Inferior parietal cortex (tissue), 1 donor: ENCODE data around the gene CEMIP.

ENCODE experiments used
- DNase-seq: peaks from one replicate; pipeline ENCODE4 v3.0.0-alpha.2; 2016; ENCODE audit errors: extremely low spot score

Gene CEMIP

DNA sequence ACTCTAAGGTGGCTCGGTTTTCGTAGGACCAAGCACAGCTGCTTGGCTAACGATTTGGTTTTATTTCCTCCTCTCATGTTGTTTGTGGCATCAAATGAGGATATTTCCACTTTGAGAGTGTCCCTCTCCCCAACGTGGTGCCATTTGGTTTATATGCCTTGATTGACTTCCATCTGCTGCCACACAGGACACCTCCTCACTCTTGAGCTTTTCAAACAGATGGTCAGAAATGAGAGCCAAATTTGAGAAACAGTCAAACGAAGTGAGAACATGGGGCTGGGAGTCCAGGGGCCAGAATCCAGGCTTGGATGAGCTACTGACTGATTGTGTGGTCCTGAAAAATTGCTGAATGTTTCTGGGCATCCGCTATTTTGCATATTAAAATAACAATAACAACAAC lies 43.5 kb downstream of the CEMIP start:
- DNase-seq = peak; percentile 64

DNA sequence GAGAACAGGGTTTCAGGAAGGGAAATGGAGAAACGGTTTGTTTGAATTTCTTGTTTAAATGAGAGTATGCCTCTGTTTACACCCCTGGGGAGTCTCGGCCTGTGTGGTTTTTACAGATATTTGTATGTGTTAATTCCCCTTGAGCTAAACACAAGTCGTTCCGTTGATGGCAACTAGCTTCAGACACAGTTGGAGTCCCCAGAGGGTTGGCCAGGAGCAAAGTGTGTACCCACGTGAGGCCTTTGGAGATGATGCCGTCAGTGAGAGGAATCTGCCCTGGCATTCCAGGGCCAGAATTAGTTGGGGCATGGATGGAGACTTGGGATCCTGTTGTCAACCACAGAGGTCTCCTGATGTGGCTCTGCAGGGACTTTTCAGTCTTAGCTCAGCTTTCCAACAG lies 44.0 kb downstream of the CEMIP start:
- DNase-seq = no peak

DNA sequence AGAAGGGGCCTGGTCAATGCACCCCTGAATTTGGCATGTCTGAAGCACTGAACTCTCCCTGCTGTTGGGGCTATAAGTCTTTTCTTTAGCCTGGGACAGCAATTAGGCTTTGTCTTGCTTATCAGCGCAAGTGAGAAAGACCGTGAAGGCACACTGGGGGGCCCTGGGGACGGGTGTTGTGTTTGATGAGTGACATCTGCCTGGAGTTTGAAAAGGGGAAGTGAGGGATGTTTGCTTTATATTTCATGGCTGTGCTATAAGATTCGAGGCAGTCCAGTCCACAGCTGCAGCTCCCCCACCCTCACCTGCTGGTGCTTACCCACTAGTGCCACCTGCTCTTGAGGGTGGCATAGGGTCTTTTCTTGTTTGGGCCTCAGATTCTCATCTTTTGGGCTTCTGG lies 44.8 kb downstream of the CEMIP start:
- no peak for DNase-seq

DNA sequence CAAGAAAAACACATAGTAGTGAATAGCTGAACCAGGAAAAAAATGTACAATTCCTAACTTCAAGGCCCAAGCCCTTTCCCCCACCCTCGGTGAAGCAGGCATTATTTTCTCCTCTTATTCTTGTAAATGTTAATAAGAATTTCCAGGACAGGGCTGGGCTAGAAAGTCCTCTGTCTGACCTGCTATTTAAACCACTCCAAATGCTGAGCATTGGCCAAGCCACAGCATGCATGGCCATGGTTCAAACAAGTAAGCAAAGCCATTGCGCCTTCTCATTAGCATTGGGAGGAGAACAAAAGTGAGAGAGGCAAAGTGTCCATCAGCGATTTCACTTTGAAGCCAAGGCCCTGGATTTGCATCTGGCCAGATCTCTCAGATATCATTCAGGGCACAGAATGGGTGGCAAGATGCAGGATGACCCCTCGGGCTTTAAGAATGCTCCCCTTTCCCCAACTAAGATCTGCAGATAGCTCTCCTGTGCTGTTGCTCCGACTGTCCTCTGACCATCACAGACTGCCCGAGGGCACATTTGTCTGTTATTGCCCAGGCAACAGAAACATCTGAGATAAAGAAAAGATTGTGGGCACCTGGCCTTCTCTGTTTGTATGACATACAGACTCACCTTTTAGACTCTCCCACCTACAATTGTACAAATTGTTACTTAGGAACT lies 46.3 kb downstream of the CEMIP start:
- DNase-seq = no peak

DNA sequence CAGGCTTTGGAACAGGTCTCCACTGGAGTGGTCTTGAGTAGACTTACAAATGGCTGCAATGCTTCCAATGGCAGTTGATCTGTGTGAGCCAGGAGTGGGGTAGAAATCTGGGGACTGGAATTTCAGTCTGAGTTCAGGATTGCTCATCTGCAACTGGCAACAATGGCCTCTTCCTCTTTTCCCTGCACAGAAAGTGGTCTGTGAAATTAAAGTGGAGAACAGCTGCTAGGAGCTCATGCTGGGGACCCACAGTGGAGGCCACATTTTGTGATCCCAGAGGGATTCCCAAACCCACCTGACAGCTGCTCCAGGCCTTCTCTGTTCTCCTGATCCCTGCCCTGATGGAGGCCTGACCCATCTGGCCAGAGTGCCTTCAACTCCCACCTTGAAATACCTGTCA lies 49.6 kb downstream of the CEMIP start:
- DNase-seq = no peak

DNA sequence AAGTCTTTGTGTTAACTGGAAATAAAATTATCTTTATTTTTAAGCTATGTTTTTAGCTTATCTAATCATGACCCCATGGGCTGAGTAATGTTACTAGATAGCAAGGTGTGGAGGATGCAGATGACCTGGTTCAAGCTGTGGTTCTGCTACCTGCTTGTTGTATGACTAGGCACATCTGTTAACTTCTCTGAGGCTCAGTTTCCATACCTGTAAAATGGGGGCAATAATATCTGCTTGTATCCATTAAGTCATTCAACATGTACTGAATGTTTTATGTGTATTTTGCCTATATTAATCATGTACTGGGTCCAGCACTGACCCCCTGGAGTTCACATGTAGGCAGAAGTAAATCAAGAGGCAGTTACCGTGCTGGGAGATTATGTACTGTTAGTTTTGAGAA lies 51.5 kb downstream of the CEMIP start:
- DNase-seq = no peak

DNA sequence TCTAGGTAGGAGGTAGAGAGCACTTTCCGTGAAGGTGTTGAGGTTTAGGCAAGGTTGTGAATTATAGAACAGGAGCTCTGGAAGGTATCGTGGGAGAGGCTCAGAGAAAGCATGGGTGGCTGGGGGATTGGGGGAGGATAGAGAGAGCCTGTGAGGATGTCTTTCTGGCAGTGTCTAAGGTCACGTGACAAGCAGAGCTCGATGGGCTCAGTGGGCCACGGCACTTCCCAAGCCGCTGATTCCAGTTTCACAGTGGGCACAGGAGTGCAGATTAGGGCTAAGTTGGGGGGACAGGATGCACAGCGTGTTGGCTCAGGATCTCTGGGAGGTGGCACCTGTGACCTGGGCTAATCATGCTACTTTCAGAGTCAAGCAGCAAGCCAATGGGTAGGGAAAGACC lies 52.0 kb downstream of the CEMIP start:
- DNase-seq = no peak

DNA sequence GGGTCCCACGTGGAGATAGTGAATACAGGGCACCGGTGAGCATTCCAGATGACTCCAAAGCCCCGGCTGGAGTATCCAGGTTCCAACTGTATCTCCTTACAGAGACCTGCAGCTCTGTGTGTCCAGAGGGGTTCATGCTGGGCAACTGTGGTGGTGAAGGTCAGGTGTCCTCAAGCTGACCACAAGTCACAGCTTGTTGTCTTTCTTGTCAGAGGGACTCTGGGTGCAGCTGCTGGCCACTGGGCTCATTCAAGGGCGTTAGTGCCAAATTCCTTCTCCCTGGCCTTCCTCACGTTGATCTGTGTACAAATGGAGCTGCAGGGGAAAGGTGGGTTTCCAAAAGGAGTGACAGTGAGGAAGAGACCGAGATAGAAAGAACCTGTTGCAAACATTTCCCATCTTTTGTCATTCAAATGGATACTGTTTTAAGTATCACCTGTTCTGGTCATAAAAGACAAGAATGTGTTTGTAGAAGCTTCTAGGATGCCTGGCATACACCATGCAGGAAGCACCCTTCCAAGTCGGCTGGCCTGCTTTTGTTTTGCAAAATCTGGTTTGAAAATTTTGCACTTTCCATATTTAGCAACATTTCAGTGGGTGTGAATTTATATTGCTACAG lies 52.5 kb downstream of the CEMIP start:
- DNase-seq = no peak

DNA sequence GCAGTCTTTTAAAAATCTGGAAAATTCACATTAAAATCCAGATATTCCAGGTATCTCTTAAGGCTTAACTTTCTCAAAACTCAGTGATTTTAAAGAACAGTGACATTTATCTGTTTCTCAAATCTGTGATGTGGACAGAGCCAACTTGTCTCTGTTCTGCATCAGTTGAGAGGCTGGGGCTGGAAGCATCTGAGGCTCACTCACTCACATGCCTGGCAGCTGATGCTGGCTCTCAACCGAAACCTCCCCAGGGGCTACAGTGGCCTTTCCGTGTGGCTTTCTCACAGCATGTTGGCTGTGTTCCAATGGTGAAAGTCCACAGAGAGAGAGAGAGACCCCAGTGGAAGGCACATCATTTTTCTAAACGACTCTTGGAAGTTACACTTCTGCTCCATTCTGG lies 53.5 kb downstream of the CEMIP start:
- DNase-seq = no peak

DNA sequence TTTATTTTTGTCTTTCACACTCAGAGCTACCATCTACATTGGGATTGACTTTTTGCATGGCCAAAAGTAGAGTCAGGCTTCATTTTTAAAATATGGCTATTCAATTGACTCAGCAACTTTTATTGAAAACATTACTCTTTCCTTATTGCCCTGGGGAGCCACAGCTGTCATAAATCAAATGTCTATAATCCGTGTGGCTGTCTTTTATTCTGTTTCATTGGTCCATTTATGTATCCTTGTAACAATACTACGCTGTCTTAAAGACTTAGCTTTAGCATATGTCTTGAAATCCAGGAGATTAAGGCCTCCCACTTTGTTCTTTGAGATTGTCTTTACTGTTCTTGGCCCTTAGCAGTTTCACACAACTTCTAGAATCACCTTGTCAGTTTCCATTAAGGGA lies 55.2 kb downstream of the CEMIP start:
- DNase-seq = no peak

DNA sequence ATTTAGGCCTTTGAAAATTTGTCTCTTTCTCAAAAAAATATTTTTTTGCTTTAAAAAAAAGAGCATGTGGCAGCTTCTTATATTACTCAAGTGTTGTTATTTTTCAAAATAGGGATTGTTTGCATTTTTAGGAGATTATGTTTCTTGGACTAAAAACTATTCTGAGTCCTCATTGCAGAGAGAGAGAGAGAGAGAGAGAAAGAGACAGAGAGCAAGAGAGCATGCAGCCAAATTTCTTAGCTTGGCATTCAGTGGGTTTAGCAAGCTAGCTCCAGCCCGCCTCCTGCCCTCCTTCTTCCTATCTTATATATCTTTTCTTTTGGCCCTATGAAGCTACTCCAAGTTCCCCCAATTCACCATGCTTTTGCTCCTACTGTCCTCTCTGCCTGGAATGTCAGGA lies 55.7 kb downstream of the CEMIP start:
- no peak for DNase-seq

DNA sequence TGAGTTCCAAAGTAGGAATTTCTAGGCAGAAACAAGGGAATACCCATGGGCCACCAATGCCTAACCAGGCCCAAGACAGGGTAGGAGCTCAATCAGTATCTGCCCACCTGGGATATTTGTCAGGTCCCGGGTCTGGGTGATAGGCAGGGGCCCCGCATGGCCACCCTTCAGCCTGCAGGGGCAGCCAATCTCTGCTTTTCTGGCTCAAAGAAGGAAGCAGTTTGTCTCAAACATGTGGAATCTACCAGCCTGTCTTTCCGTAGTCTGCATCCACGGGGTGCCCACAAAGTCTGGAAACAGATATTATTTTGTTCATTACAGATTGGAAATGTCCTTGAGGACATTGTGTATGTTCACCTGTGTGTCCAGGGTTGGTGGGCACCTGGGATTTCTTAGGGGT lies 56.2 kb downstream of the CEMIP start:
- no peak for DNase-seq

DNA sequence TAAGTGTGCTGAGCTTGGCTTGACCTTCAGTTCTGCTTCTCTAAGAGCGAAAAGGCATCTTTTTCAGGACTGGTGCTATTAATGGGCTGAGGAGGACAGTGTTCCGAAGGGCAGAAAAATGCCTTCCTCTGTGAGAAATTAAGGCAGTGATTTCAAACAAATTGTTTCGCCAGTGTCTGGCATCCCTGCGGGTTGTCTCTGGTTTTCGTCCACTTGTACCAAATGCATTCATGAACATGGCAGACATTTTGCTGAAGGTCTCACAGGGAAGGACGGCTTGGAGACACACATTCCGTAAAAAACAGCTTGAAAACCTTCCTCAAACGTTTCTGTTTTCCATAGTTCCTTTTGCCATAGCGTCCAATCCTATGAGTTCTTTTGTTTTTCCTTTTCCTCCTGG lies 57.1 kb downstream of the CEMIP start:
- no peak for DNase-seq

DNA sequence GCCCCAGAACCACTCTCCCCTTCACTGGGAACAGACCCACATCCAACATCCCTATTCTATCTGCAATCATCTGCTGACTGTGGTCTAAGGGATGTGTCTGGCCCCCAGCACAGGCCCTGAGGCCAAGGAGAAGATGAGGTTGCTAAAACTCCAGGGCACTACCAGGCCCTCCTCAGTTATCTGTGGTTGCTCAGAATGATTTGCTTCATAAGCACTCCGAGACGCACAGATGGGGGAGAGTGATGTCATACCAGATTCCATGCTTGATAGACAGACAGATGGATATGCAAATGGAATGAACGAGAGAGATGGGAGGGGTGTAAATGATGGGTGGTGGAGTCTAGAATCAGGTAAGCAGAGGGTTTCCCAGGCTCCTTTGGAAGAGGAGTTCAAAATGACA lies 57.8 kb downstream of the CEMIP start:
- DNase-seq = no peak

DNA sequence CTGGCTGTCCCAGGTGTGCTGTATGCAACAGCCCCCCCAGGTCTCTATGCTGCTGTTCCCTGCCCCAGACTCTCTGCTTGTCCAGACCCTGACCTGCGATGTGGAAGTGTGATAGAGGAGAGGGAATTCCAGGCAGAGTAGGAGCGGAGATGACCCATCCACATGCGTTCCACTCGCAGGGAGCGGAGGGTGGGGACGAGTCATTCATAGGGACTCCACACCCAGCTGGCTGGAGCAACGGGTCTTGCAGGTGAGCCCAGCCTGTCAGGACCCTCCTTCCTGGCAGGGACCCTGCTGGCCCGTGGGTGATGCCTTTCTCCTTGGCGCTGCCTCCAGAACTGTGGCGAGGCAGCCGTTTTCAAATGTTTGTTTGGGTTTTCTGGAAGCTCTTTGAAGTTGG lies 58.8 kb downstream of the CEMIP start:
- DNase-seq = no peak

DNA sequence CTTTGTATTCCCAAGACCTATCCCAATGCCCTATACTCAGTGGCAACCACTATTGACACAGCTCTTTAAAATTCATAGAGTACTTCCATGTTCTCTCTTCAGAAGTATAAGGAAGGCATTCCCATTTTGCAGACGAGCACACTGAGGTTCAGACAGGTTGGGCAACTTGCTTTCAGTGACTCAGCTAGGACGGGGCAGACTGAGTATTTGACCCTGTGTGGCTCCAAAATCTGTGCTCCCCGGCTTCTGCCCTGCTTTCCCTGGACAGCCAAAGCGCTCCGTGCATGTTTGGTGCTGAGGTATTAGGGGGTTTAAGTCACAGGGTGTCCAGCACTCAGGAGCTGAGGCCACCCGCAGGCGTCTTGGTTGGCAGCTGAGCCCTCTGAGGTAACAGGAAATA lies 59.5 kb downstream of the CEMIP start:
- DNase-seq = no peak

DNA sequence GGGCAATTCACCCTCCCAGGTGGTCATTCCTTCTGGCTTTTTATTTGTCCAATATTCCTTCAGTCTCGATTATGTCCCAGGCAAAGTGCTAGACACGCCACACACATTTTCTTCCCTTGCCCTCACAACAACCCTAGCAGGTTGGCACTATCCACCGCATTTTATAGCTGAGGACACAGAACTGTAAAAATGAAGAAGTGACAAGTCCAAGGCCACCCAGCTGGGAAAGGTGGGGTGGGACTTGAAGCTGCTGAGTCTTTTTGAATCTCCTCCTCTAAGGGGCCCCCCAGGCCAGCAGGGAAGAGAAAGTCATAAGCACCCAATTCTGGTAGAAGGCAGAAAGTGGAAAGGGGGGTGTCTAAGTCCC lies 60.6 kb downstream of the CEMIP start:
- DNase-seq = no peak

DNA sequence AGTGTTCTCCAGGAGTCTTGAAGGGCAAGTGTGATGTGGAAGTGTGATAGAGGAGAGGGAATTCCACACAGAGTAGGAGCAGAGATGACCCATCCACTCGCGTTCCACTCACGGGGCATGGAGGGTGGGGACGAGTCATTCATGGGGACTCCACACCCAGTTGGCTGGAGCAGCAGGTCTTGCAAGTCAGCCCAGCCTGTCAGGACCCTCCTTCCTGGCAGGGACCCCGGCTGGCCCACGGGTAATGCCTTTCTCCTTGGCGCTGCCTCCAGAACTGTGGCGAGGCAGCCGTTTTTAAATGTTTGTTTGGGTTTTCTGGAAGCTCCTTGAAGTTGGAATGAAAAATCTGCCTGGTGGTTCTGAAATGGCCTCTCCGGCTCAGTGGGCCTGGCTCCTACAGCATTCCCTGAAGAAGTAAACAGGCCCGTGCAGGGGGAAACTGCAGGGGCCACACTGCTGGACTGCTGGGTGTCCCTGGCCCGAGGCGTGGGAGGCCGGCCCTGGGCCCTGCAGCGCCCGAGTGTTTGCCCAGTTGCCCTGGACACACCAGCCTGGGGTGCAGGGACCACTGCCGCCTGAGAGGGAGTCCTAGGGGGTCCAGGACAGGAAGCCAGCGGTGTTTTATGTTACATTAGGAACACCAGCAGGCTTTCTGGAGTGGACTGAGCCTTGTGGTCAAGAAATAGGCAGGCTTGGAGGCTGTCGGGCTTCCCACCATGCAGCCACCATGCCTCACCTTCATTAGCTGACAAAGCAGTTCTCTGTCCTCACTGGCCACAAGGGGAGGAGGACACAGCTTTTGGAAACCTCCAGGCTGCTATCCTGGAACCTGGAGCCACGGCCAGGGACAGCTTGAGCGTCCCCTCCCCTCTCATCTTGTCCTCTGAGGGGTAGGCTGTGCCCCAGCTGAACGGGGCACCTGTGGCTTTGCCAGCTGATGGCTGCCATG lies 61.3 kb downstream of the CEMIP start:
- DNase-seq = no peak

DNA sequence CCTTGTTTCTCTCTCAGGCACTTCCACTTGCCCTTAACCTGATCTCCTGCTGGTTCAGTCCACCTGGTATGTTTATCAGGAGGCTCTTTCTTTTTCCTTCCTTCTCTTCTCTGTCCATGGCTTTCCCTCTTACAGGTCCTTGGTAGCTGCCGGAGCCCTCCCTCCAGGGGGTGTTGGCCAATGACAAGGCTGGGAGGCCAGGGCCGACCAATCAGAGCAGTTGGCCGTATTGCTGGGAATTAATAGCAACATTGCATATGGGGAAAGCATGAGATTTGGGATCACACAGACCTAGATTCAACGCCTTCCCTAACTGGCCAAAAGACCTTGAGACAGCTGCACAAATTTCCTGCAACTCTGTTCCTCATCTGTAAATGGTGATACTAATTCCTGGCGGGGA lies 62.4 kb downstream of the CEMIP start:
- no peak for DNase-seq

DNA sequence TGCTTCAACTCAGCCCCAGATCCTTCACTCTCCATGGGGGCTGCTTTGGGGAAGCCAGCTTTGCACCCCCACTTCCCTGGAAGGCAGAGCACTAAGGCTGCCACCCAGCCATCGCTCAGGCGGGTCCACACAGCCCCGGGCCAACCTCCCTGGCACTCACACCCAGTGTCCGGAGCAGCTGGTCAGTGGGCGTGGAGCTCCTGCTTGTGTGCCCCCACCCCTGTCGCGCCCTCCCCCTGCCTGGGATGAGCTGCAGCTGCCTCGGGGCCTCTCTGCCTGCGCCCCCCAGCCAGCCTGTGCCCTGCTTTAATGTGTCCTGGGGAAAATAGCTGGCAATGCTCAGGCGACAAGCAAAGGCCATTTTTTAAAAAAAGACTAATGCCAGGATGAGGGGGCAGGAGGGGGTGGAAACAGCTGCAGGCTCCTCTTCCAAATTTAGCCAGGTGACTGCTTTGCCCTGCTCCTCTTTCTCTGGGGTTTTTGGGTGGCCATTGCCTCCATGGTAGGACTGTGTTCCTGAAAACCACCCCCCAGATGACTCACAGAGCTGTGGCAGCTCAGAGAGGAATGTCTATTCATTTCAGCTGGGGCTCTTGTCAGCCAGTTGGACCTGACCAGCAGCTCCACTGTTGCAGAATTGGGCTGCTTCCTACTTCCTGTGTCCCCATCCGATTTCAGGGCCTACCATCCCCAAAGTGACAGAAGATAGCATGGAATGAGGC lies 65.0 kb downstream of the CEMIP start:
- no peak for DNase-seq

DNA sequence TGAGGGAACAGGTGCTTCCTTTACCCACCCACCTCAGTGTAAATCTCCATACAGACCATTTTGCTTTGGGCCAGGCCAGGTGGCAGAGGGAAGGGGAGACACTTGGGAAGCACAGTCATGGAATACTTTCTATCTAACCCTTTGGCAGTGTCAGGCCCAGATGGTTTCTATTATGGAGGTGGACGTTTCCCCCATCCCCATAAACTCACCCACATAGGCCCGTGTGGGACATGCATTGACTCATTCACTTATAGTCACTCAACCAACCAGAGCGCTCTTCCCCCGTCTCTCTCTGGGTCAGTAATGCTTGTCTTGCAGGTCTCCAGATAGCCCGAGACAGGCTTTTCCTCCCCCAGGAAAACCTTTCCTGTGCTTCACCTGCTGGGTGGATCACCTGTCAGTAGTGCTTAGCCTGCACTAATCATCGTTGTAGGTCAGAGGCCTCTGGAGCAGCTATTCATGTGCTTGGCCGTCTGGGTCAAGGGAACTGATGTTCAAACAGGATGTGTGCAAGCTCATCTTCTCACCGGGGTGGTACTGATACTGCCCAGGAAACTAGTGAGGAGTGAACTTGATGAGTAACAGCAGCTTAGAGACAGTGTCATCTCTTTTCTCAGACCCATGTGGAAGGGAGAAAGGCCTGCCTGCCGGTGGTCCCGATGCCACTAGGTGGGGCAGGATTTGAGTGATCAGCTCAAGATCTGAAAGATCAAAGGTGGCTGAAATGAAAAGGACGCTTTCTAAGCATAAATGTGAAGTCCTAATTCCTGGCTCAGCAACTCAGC lies 67.1 kb downstream of the CEMIP start:
- DNase-seq = no peak

DNA sequence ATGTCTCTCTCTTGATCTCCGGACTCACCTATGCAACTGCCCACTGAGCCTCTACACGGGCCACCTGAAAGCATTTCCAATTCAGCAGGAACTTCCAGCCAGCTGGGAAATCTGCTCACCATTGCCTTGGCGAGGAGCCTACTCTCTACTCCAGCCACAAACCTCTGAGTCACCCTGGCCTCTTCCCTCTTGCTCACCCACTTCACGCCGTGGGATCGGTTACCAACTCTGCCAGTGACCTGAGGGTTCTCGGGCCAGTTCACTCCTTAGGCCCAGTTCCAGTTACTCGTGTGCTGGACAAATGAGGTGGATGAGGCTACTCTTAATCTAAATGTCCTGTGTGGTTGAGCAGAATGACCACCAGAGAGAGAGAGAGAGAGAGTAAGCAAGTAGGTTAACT lies 70.1 kb downstream of the CEMIP start:
- no peak for DNase-seq
